ENCODE measurements around the gene CD99. TPM values are rescaled to one million over a fixed set of nuclear protein-coding genes. Genes with fewer than 3 reads are reported as not detected.
"Not testable (repeated sequence)": the region's sequence is repeated elsewhere in the genome, so short reads cannot be mapped to it uniquely, and the experiment has no call there.

The CD99 gene
- total RNA-seq, 4 donors from 2014 or later, result 162 to 192 (median 179) TPM

GRCh38 chrX:2665387-2666304, 25.4 kb upstream of the CD99 start:
- H3K27me3 ChIP-seq, result no peaks in the 10 kb centered on the region
- no peak for DNase-seq (ENCODE audit: low spot score in 2 of 2)
- WGBS, result 85% methylated on average over 7 of the region's 7 CpGs
- no peak overlapping the region for H3K27ac ChIP-seq
- H3K4me1 ChIP-seq, result no peaks in the 10 kb centered on the region
- H3K9me3 ChIP-seq, result no peaks in the 10 kb centered on the region
- H3K36me3 ChIP-seq, result no peaks in the 10 kb centered on the region
- H3K4me3 ChIP-seq, result no peak overlapping the region
- TF ChIP-seq EP300 (IDR thresholded peaks at IDR 0.05) (no peak), POLR2AphosphoS5 (IDR thresholded peaks at IDR 0.05) (no peak), POLR2A (IDR thresholded peaks at IDR 0.05) (no peak), CTCF (IDR thresholded peaks at IDR 0.05) (no peak)

GRCh38 chrX:2666491-2666890, 24.6 kb upstream of the CD99 start:
- Histone ChIP-seq H3K4me1 (no peaks in the 10 kb centered on the region), H3K36me3 (no peaks in the 10 kb centered on the region)
- 84% methylated on average over 2 of the region's 2 CpGs for WGBS

GRCh38 chrX:2670978-2671377, 20.1 kb upstream of the CD99 start:
- no peak for DNase-seq (ENCODE audit: low spot score in 2 of 2)
- Histone ChIP-seq H3K9me3 (no peaks in the 10 kb centered on the region), H3K27ac (no peak overlapping the region), H3K4me3 (no peak overlapping the region), H3K4me1 (no peaks in the 10 kb centered on the region), H3K27me3 (no peaks in the 10 kb centered on the region), H3K36me3 (no peaks in the 10 kb centered on the region)
- WGBS, result 55% methylated on average over 4 of the region's 4 CpGs
- no peak for TF ChIP-seq POLR2A (IDR thresholded peaks at IDR 0.05)
- TF ChIP-seq CTCF (IDR thresholded peaks at IDR 0.05), result no peak
- no peak for TF ChIP-seq POLR2AphosphoS5 (IDR thresholded peaks at IDR 0.05)
- no peak for TF ChIP-seq EP300 (IDR thresholded peaks at IDR 0.05)

More at GRCh38 chrX:2666491-2666890, 24.6 kb upstream of the CD99 start:
- no peaks in the 10 kb centered on the region for H3K27me3 ChIP-seq
- DNase-seq (ENCODE audit: low spot score in 2 of 2), result no peak
- TF ChIP-seq EP300 (IDR thresholded peaks at IDR 0.05), result no peak
- TF ChIP-seq CTCF (IDR thresholded peaks at IDR 0.05), result no peak
- TF ChIP-seq POLR2A (IDR thresholded peaks at IDR 0.05), result no peak
- no peak for TF ChIP-seq POLR2AphosphoS5 (IDR thresholded peaks at IDR 0.05)
- H3K27ac ChIP-seq, result no peak overlapping the region
- no peaks in the 10 kb centered on the region for H3K9me3 ChIP-seq
- no peak overlapping the region for H3K4me3 ChIP-seq

GRCh38 chrX:2672084-2672483, 19.0 kb upstream of the CD99 start:
- Histone ChIP-seq H3K9me3 (no peaks in the 10 kb centered on the region), H3K4me3 (no peak overlapping the region), H3K27ac (no peak overlapping the region), H3K36me3 (no peaks in the 10 kb centered on the region), H3K27me3 (no peaks in the 10 kb centered on the region), H3K4me1 (no peaks in the 10 kb centered on the region)
- 86% methylated on average over 6 of the region's 6 CpGs for WGBS
- TF ChIP-seq POLR2A (IDR thresholded peaks at IDR 0.05) (no peak), POLR2AphosphoS5 (IDR thresholded peaks at IDR 0.05) (no peak), CTCF (IDR thresholded peaks at IDR 0.05) (no peak), EP300 (IDR thresholded peaks at IDR 0.05) (no peak)
- no peak for DNase-seq (ENCODE audit: low spot score in 2 of 2)

- no peaks in the 10 kb centered on the region for H3K27me3 ChIP-seq
- H3K9me3 ChIP-seq, result no peaks in the 10 kb centered on the region
- DNase-seq (ENCODE audit: low spot score in 2 of 2), result no peak
- 92% methylated on average over 8 of the region's 12 CpGs for WGBS
- no peak overlapping the region for H3K27ac ChIP-seq
- H3K4me1 ChIP-seq, result peaks cover 10% of the 10 kb centered on the region
- no peaks in the 10 kb centered on the region for H3K36me3 ChIP-seq
- no peak overlapping the region for H3K4me3 ChIP-seq
- no peak for TF ChIP-seq POLR2AphosphoS5 (IDR thresholded peaks at IDR 0.05)
- no peak for TF ChIP-seq POLR2A (IDR thresholded peaks at IDR 0.05)
- no peak for TF ChIP-seq CTCF (IDR thresholded peaks at IDR 0.05)
- no peak for TF ChIP-seq EP300 (IDR thresholded peaks at IDR 0.05)
Observed at GRCh38 chrX:2673611-2674010, 17.5 kb upstream of the CD99 start.

- not testable (repeated sequence) for H3K27ac ChIP-seq, H3K4me3 ChIP-seq, H3K9me3 ChIP-seq, H3K27me3 ChIP-seq, H3K4me1 ChIP-seq, H3K36me3 ChIP-seq
- DNase-seq (ENCODE audit: low spot score in 2 of 2), result peak in 1 of 2 donors; percentile 50
- 94% methylated on average over 7 of the region's 7 CpGs for WGBS
Observed at GRCh38 chrX:2675657-2676200, 15.4 kb upstream of the CD99 start.
